Neural cell (in vitro differentiated cells): ENCODE results near the gene EPB41L2. TPM values are rescaled to one million over a fixed set of nuclear protein-coding genes. Genes with fewer than 3 reads are reported as not detected.

ENCODE experiments used
- H2AFZ ChIP-seq: fragments of 200-600, 300-800 bp; sonication (generic), shearing (Covaris generic); 2 replicates; pipeline ENCODE4 v1.6.0; 2014; ENCODE audit warnings: low read depth, mild to moderate bottlenecking, antibody characterized with exemption, low read length, moderate library complexity
- H3F3A ChIP-seq: fragments of 200-600 bp; shearing (Covaris generic); 2 replicates; pipeline ENCODE4 v1.6.1; 2016; ENCODE audit warnings: mild to moderate bottlenecking, moderate library complexity, mixed read lengths, antibody characterized with exemption, low read length; ENCODE audit not compliant: insufficient read depth, poor library complexity, severe bottlenecking
- H3K27ac ChIP-seq: fragments of 200-600, 300-800 bp; sonication (generic), shearing (Covaris generic); 2 replicates; pipeline ENCODE4 v1.5.1; 2014; ENCODE audit warnings: mild to moderate bottlenecking, low read length, moderate library complexity
- H3K27me3 ChIP-seq: fragments of 300-800, 200-600 bp; sonication (generic), shearing (Covaris generic); 2 replicates; pipeline ENCODE4 v1.6.0; 2014; ENCODE audit warnings: mild to moderate bottlenecking, low read depth, low read length, moderate library complexity; ENCODE audit not compliant: insufficient read depth
- H3K36me3 ChIP-seq: fragments of 300-800, 200-600 bp; sonication (generic), shearing (Covaris generic); 2 replicates; pipeline ENCODE4 v1.5.1; 2014; ENCODE audit warnings: mild to moderate bottlenecking, antibody characterized with exemption, low read length, moderate library complexity; ENCODE audit not compliant: insufficient read depth
- H3K4me2 ChIP-seq: fragments of 300-800, 200-600 bp; sonication (generic), shearing (Covaris generic); 2 replicates; pipeline ENCODE4 v1.6.0; 2014; ENCODE audit warnings: mild to moderate bottlenecking, low read length
- H3K4me3 ChIP-seq: fragments of 300-800, 200-600 bp; sonication (generic), shearing (Covaris generic); 2 replicates; pipeline ENCODE4 v1.5.1; 2014; ENCODE audit warnings: mild to moderate bottlenecking, low read length, moderate library complexity
- H3K79me2 ChIP-seq: fragments of 200-600 bp; shearing (Covaris generic); replicated peaks from 2 replicates; pipeline ENCODE4 v1.6.0; 2014; ENCODE audit warnings: mild to moderate bottlenecking, low read length, moderate library complexity; ENCODE audit not compliant: insufficient read depth
- H3K9ac ChIP-seq: fragments of 300-800, 200-600 bp; sonication (generic), shearing (Covaris generic); 2 replicates; pipeline ENCODE4 v1.6.1; 2016; ENCODE audit warnings: mild to moderate bottlenecking, low read length, mixed read lengths
- H3K9me2 ChIP-seq: fragments of 200-600 bp; shearing (Covaris generic); 2 replicates; pipeline ENCODE4 v1.6.1; 2016; ENCODE audit warnings: mild to moderate bottlenecking, low read length, mixed read lengths; ENCODE audit not compliant: insufficient read depth
- H3K9me3 ChIP-seq: fragments of 200-600, 300-800 bp; sonication (generic), shearing (Covaris generic); 2 replicates; pipeline ENCODE4 v1.6.1; 2016; ENCODE audit warnings: mild to moderate bottlenecking, mixed run types, low read length, moderate library complexity, mixed read lengths
- H4K20me1 ChIP-seq: fragments of 200-600 bp; shearing (Covaris generic); 2 replicates; pipeline ENCODE4 v1.6.1; 2016; ENCODE audit warnings: mild to moderate bottlenecking, mixed run types; ENCODE audit not compliant: insufficient read depth
- CTCF ChIP-seq: fragments of 450-650 bp; IDR thresholded peaks from 2 replicates; pipeline ENCODE4 v1.5.1; 2014; ENCODE audit warnings: antibody characterized with exemption, mild to moderate bottlenecking, moderate library complexity; ENCODE audit not compliant: poor library complexity, severe bottlenecking
- EP300 ChIP-seq: fragments of 450-650 bp; conservative IDR thresholded peaks from 2 replicates; pipeline ENCODE4 v1.6.1; 2014; ENCODE audit warnings: antibody characterized with exemption, mild to moderate bottlenecking, moderate library complexity; ENCODE audit not compliant: poor library complexity, severe bottlenecking
- EZH2 ChIP-seq: fragments of 200-600, 300-800 bp; shearing (Covaris generic), sonication (generic); IDR thresholded peaks from 2 replicates; pipeline ENCODE4 v1.6.1; 2014; ENCODE audit warnings: antibody characterized with exemption, low read length, borderline replicate concordance, mild to moderate bottlenecking; ENCODE audit not compliant: insufficient read depth, poor library complexity, severe bottlenecking
- MXI1 ChIP-seq: fragments of 450-650 bp; conservative IDR thresholded peaks from 2 replicates; pipeline ENCODE4 v1.6.1; 2014; ENCODE audit warnings: antibody characterized with exemption, mild to moderate bottlenecking; ENCODE audit not compliant: poor library complexity, severe bottlenecking
- POLR2AphosphoS5 ChIP-seq: IDR thresholded peaks from 2 replicates; pipeline ENCODE4 v1.6.1; 2012
- RAD21 ChIP-seq: fragments of 450-650 bp; conservative IDR thresholded peaks from 2 replicates; pipeline ENCODE4 v1.6.1; 2014; ENCODE audit warnings: antibody characterized with exemption, mild to moderate bottlenecking, moderate library complexity
- REST ChIP-seq: IDR thresholded peaks from 2 replicates; pipeline ENCODE4 v1.6.1; 2012; ENCODE audit warnings: borderline replicate concordance
- SMC3 ChIP-seq: fragments of 450-650 bp; conservative IDR thresholded peaks from 2 replicates; pipeline ENCODE4 v1.6.1; 2014; ENCODE audit warnings: antibody characterized with exemption, mild to moderate bottlenecking, moderate library complexity; ENCODE audit not compliant: poor library complexity
- TAF1 ChIP-seq: IDR thresholded peaks from 2 replicates; pipeline ENCODE4 v1.6.1; 2012; ENCODE audit warnings: low read depth
- polyA plus RNA-seq: library from polyadenylated mRNA; depleted of rRNA; stranded (reverse); fragments of >200 nt; gene quantifications from 2 replicates; pipeline ENCODE4 v1.2.3, GENCODE V29; 2014

The EPB41L2 gene
- polyA plus RNA-seq, 1 donor from 2014 or later: 13.5 TPM

GRCh38 chr6:131107151-131107550, 44.1 kb upstream of the EPB41L2 start:
- no peak overlapping the region for H3K9ac ChIP-seq
- H3K79me2 ChIP-seq: no peaks in the 10 kb centered on the region
- H3K36me3 ChIP-seq: no peaks in the 10 kb centered on the region
- H4K20me1 ChIP-seq: no peaks in the 10 kb centered on the region
- H3K27me3 ChIP-seq: no peaks in the 10 kb centered on the region
- no peak for TF ChIP-seq CTCF
- TF ChIP-seq RAD21: no peak
- no peak for TF ChIP-seq MXI1
- no peak for TF ChIP-seq EP300
- TF ChIP-seq EZH2: no peak
- H3K27ac ChIP-seq: no peak overlapping the region
- no peaks in the 10 kb centered on the region for H3K9me3 ChIP-seq
- H3K4me3 ChIP-seq: no peak overlapping the region
- no peaks in the 10 kb centered on the region for H3F3A ChIP-seq
- H2AFZ ChIP-seq: no peak overlapping the region
- no peak overlapping the region for H3K4me2 ChIP-seq
- no peaks in the 10 kb centered on the region for H3K9me2 ChIP-seq

DNA sequence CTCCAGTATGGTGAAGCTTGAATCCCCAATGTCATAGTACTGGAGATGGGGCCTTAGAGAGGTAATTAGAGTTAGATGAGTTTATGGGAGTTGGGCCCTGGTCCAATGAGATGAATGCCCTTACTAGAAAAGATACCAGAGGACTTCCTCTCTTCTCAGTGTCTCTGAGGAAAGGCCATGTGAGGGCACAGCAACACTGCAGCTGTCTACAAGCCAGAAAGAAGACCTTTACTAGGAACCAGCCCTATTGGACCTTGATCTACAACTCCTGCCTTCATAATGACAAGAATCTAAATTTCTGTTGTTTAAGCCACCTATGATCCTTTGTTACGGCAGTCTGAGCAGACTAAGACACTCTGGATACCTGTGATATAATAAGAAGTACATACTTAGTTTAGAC, 40.9 kb upstream of the EPB41L2 start:
- Histone ChIP-seq H3K4me2 (no peak overlapping the region), H3F3A (no peaks in the 10 kb centered on the region), H3K4me3 (no peak overlapping the region), H2AFZ (no peak overlapping the region), H4K20me1 (no peaks in the 10 kb centered on the region), H3K27ac (no peak overlapping the region), H3K9me2 (no peaks in the 10 kb centered on the region), H3K79me2 (no peaks in the 10 kb centered on the region), H3K36me3 (no peaks in the 10 kb centered on the region), H3K9me3 (no peaks in the 10 kb centered on the region), H3K27me3 (no peaks in the 10 kb centered on the region), H3K9ac (no peak overlapping the region)
- TF ChIP-seq MXI1 (no peak), REST (no peak), TAF1 (no peak), POLR2AphosphoS5 (no peak), CTCF (no peak), EP300 (no peak), RAD21 (no peak), EZH2 (no peak), SMC3 (no peak)
